ENCODE data around the gene DCP1B.

Gene DCP1B

DNA sequence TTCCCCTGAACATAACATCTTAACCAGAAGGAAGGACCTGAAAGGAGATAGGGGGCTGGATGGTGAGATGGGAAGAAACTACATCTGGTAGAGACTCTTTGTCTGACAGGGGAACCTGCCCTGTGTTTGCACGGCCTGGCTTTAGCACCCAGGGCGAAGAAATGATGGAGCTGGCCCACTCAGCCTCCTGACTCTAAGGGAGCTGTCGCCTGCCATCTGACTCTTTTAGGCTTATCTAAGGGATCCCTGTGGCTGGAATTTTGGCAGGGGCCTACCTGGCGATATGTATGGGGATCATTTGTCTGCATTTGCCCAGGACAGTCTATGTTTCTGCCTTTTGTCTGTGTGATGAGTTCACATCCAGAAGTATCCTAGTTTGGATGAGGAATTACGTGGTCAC, 70.2 kb downstream of the DCP1B start:
- DNase-seq, result no peak

DNA sequence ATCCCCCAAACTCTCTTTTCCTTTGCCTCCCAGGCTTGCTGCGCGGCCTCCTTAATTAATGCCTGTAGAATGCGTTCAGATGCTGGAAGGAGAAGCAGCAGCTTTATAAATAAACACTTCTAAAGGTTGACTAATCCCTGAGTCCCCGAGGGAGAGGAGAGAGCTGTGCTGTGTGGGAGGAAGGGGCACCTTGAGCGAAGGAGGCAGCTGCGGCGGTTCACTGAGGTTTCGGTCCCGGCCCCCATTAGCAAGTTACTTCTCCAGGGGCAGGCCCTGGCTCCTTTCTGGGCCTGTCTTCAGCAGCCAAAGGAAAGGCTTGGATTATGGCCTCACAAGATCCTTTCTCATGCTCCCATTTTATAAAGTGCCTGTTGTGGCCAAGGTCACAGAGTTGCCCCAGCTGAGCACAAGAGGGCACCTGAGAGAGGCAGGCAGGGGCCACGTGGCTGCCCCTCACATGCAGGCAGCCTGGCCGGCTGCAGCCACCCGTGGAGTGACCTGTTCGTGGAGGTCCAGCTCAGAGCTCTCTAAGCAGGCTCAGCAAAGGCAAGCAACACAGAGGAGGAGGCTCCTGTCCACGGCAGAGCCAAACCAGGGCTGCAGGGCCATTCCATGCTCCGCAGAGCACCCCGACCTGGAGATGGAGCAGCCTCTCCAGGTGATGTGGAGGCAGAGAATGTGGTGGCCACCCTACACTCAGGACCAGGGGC, 70.8 kb downstream of the DCP1B start:
- no peak for DNase-seq

- no peak for DNase-seq
These were observed 71.9 kb downstream of the DCP1B start for GRCh38 chr12:1932264-1932777.

DNA sequence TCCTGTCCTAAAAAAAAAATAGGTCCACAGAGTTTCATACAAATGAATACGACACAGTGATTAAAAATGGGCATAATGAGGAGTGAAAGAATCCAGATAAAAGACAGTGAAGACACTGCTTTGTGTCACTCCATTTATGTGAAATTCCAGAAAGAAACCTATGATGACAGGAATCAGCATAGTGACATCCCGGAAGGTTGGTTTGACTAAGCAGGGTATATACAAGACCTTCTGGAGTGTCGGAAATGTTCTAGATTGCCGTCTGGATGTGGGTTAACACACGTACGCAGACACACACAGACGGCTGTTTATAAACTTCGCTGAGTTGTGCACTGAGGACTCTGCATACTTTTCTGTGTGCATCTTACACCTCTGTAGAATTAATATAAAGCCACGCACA, 72.6 kb downstream of the DCP1B start:
- DNase-seq, result no peak

GRCh38 chr12:1930803-1931597, 73.3 kb downstream of the DCP1B start:
- no peak for DNase-seq

GRCh38 chr12:1929985-1930802, 74.1 kb downstream of the DCP1B start:
- no peak for DNase-seq

DNA sequence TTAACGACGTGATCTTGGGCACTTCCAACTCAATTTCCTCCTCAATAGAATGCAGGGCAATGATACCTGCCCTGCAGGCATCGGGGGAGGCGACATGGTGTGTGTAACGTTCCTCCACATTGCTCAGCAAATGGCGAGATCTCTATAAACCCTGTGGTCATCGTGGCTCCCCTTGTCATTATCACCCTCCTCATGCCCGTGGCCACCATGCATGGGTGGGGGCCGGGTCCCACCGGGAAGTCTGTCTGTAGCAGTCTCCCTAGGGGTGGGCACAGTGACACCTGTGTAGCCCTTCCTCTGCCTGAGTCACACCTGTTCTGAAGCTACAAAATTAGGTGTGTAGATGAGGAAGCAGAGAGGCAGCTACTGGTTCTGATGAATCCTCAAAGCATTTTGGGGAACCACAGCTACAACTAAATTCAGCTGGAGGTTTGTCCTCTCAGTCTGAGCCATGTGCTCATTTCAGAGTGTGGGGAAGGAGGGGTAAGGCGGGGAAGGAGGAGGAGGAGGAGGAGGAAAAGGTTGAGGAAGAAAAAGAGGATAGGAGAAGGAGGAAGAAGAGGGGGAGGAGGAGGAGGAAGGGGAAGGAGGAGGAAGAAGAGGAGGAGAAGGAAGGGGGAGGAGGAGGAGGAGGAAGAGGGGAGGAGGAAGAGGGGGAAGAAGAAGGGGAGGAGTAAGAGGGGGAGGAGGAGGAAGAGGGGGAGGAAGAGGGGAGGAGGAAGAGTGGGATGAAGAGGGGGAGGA, 74.8 kb downstream of the DCP1B start:
- no peak for DNase-seq

DNA sequence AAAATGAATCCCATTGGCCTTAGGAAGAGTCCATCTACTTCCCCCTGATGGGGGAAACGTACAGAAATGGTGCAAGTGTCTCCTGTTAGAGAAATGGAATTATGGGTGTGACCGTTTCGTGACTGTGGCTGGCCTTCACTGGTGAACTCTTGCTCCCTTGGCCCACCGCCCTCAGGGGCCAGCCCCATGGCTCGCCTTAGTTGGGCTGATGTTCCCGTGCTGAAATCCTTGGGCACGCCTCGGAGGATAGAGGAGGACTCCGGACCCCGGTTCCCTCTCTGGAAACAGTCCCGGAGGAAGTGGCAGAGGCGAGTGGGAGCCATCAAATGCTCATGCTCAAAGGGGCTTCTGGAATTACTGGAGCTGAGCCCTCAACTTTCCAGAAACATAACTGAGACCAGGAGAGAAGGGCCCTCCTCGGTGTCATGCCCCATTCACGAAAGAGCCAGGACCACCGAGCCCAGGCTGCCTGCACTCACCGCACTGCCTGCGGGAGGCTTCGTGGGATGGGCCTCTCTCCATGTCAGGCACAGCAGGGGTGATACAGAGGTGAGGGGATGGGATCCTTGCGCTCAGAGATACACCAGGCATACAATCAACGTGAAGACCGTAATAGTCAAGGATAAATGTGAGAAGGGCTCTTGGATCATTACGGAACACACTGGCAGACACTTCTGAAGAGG, 75.7 kb downstream of the DCP1B start:
- DNase-seq, result no peak

GRCh38 chr12:1927751-1928351, 76.4 kb downstream of the DCP1B start:
- no peak for DNase-seq

DNA sequence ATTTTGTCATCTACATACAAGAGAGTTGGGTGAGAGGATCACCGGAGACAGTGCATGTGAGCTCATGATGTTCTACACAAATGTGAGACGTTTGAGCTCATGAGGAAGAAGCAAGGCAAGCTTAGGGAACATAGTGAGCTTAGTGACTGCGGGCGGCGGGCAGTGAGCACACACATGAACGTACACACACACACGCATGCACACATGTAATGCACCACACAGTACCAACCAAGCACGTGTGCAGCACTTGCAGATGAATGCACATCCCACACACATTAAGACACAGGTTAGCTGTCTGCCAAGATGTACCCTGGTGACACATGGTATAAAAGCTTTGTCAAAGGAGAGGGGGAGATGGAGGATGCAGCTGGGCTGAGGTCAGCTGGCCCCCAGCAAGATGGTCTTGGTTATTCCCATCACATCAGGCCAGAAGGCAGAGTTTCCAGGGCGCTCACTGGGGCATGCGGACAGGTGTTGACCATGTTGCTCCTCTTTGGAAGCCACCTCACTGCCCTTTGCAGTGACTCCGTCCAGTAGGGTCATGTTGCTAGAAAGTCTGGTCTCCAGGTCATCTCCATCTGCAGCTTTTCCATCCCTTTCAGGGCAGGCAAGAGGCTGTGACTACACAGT, 77.1 kb downstream of the DCP1B start:
- DNase-seq, result no peak

DNA sequence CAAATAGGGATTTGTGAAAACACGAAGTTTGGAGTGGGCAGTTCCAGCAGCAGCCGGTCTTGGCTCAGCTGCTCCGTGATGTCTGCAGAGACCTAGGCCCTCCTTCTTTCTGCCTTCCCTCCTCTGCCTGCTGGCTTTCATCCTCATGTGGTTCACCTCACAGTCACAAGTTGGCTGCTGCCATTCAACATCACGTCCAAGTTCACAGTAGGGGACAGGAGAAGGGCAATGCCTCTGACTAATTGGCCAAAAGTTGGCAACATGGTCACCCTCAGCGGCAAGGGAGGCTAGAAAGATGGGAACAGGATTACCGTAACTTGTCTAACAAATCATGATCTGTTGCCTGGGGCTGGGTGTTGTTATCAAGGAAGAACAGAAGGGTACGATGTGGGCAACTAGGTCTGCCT, 78.0 kb downstream of the DCP1B start:
- DNase-seq, result no peak

GRCh38 chr12:1925684-1926006, 78.6 kb downstream of the DCP1B start:
- DNase-seq, result no peak

GRCh38 chr12:1924996-1925683, 79.1 kb downstream of the DCP1B start:
- DNase-seq, result no peak

DNA sequence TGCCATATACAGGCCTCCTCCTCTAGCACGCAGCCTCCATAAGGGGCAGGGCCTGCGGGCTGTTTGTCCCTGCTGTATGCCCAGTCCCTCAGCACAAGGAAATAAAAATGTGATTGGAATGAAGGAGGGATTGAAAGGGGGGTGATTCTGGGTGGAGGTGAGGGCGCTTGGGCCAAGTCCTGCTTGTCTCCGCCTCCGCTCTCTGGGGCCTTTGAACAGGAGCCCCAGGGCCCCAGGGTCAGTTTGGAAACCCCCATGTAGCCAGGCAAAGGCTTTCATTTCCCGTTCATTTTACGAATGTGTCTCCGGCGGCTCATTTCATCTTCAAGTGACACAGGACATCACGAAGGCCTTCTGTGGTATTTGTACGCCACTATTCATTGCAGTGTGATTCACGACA, 81.3 kb downstream of the DCP1B start:
- no peak for DNase-seq

GRCh38 chr12:1922075-1922709, 82.1 kb downstream of the DCP1B start:
- no peak for DNase-seq

DNA sequence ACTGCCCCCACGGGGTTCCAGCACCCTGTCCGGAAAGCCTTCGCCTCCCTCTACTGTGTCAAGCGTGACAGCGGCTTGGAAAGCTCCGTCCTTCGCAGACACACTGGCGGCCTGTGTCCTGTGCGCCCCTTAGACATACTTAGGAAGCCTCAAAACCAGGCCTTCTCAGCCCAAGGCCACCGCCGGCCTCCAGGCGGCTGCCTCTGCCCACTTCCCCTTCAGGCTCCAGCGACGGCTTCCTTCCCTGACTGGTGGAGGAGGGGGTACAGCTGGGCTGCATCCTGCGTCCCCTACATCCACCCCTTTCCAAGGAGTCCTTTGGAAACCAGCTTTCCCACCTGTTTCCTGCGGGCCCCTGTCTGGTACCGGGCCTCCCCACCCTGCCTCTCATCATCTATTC, 83.3 kb downstream of the DCP1B start:
- DNase-seq, result no peak

DNA sequence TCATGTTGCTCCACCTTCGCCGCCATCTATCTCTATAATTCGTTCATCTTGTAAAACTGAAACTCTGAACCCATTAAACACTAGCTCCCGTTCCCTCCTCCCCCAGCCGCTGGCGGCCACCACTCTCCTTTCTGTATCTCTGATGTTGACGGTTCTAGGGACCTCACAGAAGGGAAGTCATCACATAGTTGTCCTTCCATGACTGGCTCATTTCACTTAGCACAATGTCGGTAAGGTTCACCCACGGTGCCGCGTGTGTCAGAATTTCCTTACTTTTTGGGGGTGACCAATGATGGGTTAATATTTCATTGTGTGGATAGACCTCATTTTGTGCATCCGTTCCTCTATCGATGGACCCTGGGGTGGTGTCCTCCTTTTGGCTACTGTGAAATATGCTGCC, 83.8 kb downstream of the DCP1B start:
- DNase-seq, result no peak

- DNase-seq, result no peak
These were observed 84.5 kb downstream of the DCP1B start for GRCh38 chr12:1919763-1920162.

DNA sequence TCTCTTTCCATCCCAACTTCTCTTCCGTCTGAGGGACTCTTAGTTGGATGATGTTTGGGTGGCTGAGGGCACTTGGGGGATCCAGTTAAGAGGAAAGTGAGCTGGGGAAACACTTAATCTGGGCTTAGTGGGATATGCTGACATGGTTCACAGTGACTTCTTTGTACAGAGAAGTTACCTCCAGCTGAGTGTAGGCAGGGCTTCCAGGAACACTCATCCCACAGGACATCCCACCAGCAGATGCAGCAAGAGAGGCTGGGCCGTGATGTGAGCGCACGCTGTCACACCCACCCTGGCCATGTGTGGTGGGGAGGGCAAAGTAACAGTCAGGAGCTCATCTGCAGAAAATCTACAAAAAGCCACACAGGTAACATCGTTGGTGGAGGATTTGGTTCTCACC, 85.0 kb downstream of the DCP1B start:
- DNase-seq, result no peak

DNA sequence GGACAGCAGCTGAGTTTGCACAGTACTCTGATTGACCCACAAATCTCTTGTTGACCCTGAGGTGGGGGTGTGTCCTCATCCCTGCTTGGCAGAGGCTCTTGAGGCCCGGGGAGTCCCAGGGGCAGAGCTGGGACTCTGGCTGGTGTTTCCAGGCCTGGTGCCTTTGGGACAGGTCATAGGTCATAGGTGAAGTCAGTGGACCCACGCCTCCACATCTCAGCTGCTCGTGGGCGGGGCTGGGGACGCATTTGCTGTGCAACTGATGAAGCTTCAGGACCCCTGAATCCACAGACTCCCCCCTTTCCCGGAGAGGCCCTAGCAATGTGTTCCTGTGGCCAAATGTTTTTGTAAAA, 85.4 kb downstream of the DCP1B start:
- DNase-seq, result no peak
